ENCODE results near the gene CTSF. TPM values are rescaled to one million over a fixed set of nuclear protein-coding genes. Genes with fewer than 3 reads are reported as not detected.
A peak's percentile ranks its signal among the peaks of the same experiment; 100 is the strongest.

The CTSF gene
- polyA plus RNA-seq, 1 experiment, result 24.3 TPM

DNA sequence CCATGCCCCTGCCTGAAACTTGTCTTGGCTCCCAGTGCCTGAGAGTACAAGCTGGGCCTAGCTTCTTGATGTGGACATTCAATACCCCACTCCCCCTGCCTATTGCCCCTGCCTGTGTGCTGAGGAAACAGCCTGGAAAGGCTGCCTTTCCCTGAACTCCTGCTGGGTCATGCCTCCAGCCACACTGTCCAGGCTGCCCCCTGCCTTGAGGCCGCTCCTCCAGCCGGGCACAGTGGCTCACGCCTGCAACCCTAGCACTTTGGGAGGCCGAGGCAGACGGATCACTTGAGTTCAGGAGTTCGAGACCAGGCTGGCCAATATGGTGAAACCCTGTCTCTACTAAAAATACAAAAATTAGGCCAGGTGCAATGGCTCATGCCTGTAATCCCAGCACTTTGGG, 34.7 kb upstream of the CTSF start:
- ChIA-PET POLR2A (no interaction called here), CTCF (no interaction called here)
- H3K27me3 ChIP-seq (ENCODE audit: control insufficient read depth, insufficient read depth, low read length), result no peaks in the 10 kb centered on the region
- no peak overlapping the region for H3K4me3 ChIP-seq (ENCODE audit: low read depth, low read length)
- DNase-seq (ENCODE audit: low read depth, low spot score), result no peak
- no peak overlapping the region for H3K27ac ChIP-seq (ENCODE audit: low read depth, low read length)
- no peak for TF ChIP-seq CTCF (IDR thresholded peaks at IDR 0.05; ENCODE audit: low read depth, low read length)
- no peaks in the 10 kb centered on the region for H3K9me3 ChIP-seq (ENCODE audit: control insufficient read depth, insufficient read depth, low read length)

GRCh38 chr11:66600631-66601233, 32.3 kb upstream of the CTSF start:
- Histone ChIP-seq H3K9me3 (ENCODE audit: control insufficient read depth, insufficient read depth, low read length) (no peaks in the 10 kb centered on the region), H3K27ac (ENCODE audit: low read depth, low read length) (no peak overlapping the region), H3K27me3 (ENCODE audit: control insufficient read depth, insufficient read depth, low read length) (no peaks in the 10 kb centered on the region), H3K4me3 (ENCODE audit: low read depth, low read length) (no peak overlapping the region)
- TF ChIP-seq CTCF (IDR thresholded peaks at IDR 0.05; ENCODE audit: low read depth, low read length), result no peak
- POLR2A ChIA-PET, result no interaction called here
- CTCF ChIA-PET, result no interaction called here
- DNase-seq (ENCODE audit: low read depth, low spot score), result no peak

DNA sequence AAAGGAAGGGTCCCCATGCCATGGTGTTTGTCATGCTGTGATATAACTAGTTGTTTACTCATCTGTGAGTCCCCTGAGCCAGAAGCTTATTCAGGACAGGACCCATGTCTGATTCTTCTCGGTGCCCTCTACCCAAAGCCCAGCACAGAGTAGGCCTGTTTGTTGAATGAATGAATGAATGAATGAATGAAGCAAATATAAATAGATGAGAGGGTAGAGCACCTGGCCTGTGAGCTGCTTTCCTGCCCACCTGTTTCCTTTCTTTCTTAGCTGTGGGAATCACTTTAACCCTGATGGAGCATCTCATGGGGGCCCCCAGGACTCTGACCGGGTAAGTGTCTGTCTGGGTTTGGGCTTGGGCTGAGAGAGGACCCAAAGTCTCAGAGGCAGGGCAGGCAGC, 31.8 kb upstream of the CTSF start:
- TF ChIP-seq CTCF (IDR thresholded peaks at IDR 0.05; ENCODE audit: low read depth, low read length), result no peak
- DNase-seq (ENCODE audit: low read depth, low spot score), result no peak
- ChIA-PET CTCF (no interaction called here), POLR2A (no interaction called here)
- Histone ChIP-seq H3K27ac (ENCODE audit: low read depth, low read length) (no peak overlapping the region), H3K4me3 (ENCODE audit: low read depth, low read length) (no peak overlapping the region), H3K27me3 (ENCODE audit: control insufficient read depth, insufficient read depth, low read length) (no peaks in the 10 kb centered on the region), H3K9me3 (ENCODE audit: control insufficient read depth, insufficient read depth, low read length) (no peaks in the 10 kb centered on the region)

GRCh38 chr11:66598993-66599392, 30.6 kb upstream of the CTSF start:
- Histone ChIP-seq H3K27ac (ENCODE audit: low read depth, low read length) (no peak overlapping the region), H3K9me3 (ENCODE audit: control insufficient read depth, insufficient read depth, low read length) (no peaks in the 10 kb centered on the region), H3K27me3 (ENCODE audit: control insufficient read depth, insufficient read depth, low read length) (no peaks in the 10 kb centered on the region), H3K4me3 (ENCODE audit: low read depth, low read length) (no peak overlapping the region)
- ChIA-PET CTCF (no interaction called here), POLR2A (no interaction called here)
- TF ChIP-seq CTCF (IDR thresholded peaks at IDR 0.05; ENCODE audit: low read depth, low read length), result no peak
- no peak for DNase-seq (ENCODE audit: low read depth, low spot score)

DNA sequence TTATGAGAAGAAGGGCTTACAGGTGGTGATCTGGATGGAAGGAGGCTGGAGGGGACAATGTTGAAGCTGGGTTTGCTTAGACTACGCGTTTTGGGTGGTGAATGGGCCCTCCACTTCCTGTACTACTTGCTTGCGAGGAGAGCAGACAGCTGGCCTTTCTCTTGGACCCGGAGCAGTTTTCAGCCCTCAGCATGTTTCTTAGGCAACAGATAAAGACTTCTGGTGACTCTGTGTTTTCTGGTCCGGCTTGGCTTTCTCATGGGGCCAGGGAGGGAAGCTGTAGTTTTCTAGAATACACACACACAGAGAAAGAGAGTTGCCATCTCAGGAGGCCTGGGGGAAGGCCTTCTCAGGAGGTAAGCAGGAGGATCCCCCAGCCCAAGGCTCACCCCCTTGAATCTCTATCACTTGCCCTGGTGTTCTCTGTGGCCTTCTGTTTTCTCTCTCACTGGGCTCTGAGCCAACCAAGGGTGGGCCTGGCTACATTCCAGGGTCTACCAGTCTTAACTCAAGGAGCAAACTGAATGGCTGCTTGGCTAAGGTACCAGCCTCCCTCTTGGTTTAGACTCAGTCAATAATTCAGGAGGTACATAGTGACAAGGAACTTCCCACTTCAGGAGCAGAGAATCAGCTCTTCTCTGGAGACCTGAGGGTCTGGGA, 27.0 kb upstream of the CTSF start:
- DNase-seq (ENCODE audit: low read depth, low spot score), result no peak
- no peak for TF ChIP-seq CTCF (IDR thresholded peaks at IDR 0.05; ENCODE audit: low read depth, low read length)
- peaks cover 20% of the 10 kb centered on the region for H3K9me3 ChIP-seq (ENCODE audit: control insufficient read depth, insufficient read depth, low read length)
- peak overlapping the region; percentile 27 for H3K4me3 ChIP-seq (ENCODE audit: low read depth, low read length)
- H3K27me3 ChIP-seq (ENCODE audit: control insufficient read depth, insufficient read depth, low read length), result peaks cover 3% of the 10 kb centered on the region
- H3K27ac ChIP-seq (ENCODE audit: low read depth, low read length), result peak overlapping the region; percentile 73
- CTCF ChIA-PET, result interaction anchor here (1.0 kb wide), 1 partner anchor 16 kb away, joined by 4 read pairs; no protein-coding TSS in a partner anchor
- POLR2A ChIA-PET, result interaction anchor here (0.8 to 1.5 kb wide), 3 partner anchors 11 to 43 kb away, joined by 3 to 7 read pairs (median 6); partner anchors contain the start of genes RBM14 and RBM4
